HepG2 (cell line): ENCODE data around the gene PAM16. TPM values are rescaled to one million over a fixed set of nuclear protein-coding genes. Genes with fewer than 3 reads are reported as not detected.

Experiments
- ATAC-seq: fragments of 200-7000 bp; cut with Tn5 transposase; 3 replicates; pipeline ENCODE4 v1.9.1; 2020; ENCODE audit warnings: mild to moderate bottlenecking, moderate library complexity
- BruUV-seq: library from RNA; stranded (reverse); fragments of 400-500 nt; replicated peaks from 2 replicates; lab custom pipeline; 2021; lab: Mats Ljungman, UMichigan
- CTCF ChIA-PET: fragments of 300-600 bp; formaldehyde crosslinking; extraction: SDS; loops from one replicate; lab custom pipeline; 2021; ENCODE audit warnings: low total read pairs, inconsistent platforms, low intra/inter-chr PET ratio; lab: Yijun Ruan, JAX
- POLR2A ChIA-PET: fragments of 350-600 bp; sonication (Branson Sonifier 250); formaldehyde crosslinking; loops from one replicate; lab custom pipeline; 2020; ENCODE audit warnings: antibody characterized with exemption, inconsistent platforms; lab: Yijun Ruan, JAX
- DNase-seq: peaks from one replicate; pipeline ENCODE4 v3.0.0-alpha.2; 2015; ENCODE audit warnings: low spot score
- FAIRE-seq: peaks from 3 replicates; lab custom pipeline; 2011; peaks lifted over from hg19 to GRCh38; lab: Jason Lieb, UNC
- H2AFZ ChIP-seq: one replicate; pipeline ENCODE4 v1.6.1; 2011; ENCODE audit warnings: low read length, inconsistent platforms
- H3K27ac ChIP-seq: fragments of 300-600 bp; 3 replicates; pipeline ENCODE4 v1.8.0; 2011; ENCODE audit warnings: mixed run types, mild to moderate bottlenecking, mixed read lengths, low read length, inconsistent platforms; ENCODE audit not compliant: insufficient read depth; ENCODE audit errors: extremely low read length
- H3K27me3 ChIP-seq, 2 experiments: fragments of 200-600 bp in 1 of 2; 2 replicates in 1 of 2; 3 replicates in 1 of 2; pipeline versions ENCODE4 v1.6.0 to v1.8.0; 2011; ENCODE audit warnings: low read length in 2 of 2, mild to moderate bottlenecking in 2 of 2, moderate library complexity in 2 of 2, inconsistent platforms in 1 of 2; ENCODE audit not compliant: insufficient read depth in 2 of 2, control insufficient read depth in 1 of 2
- H3K36me3 ChIP-seq, 2 experiments: fragments of 200-600 bp in 1 of 2; replicated peaks in 1 of 2; 2 replicates in 1 of 2; 3 replicates in 1 of 2; pipeline versions ENCODE4 v1.5.1 to v1.8.0; 2011; ENCODE audit warnings: low read length in 2 of 2, inconsistent platforms in 1 of 2; ENCODE audit not compliant: insufficient read depth in 2 of 2, control insufficient read depth in 1 of 2
- H3K4me1 ChIP-seq: 2 replicates; pipeline ENCODE4 v1.5.1; 2012; ENCODE audit warnings: low read length, inconsistent platforms; ENCODE audit not compliant: insufficient read depth
- H3K4me2 ChIP-seq: 2 replicates; pipeline ENCODE4 v1.6.0; 2011; ENCODE audit warnings: low read depth, low read length, inconsistent platforms
- H3K4me3 ChIP-seq, 3 experiments: fragments of 200-600 bp in 1 of 3; sonication (generic), shearing (Covaris generic) in 1 of 3; replicated peaks in 1 of 3; 2 replicates each; pipeline ENCODE4 v1.5.1; 2011 to 2016; ENCODE audit warnings: low read length in 3 of 3, inconsistent platforms in 2 of 3, low read depth in 2 of 3, mild to moderate bottlenecking in 2 of 3, control low read depth in 1 of 3, mixed read lengths in 1 of 3; ENCODE audit not compliant: insufficient read depth in 1 of 3
- H3K79me2 ChIP-seq: one replicate; pipeline ENCODE4 v1.6.1; 2011; ENCODE audit warnings: low read length, inconsistent platforms; ENCODE audit not compliant: insufficient read depth
- H3K9ac ChIP-seq: 2 replicates; pipeline ENCODE4 v1.6.0; 2011; ENCODE audit warnings: mild to moderate bottlenecking, low read depth, low read length, inconsistent platforms; ENCODE audit not compliant: insufficient read depth
- H3K9me3 ChIP-seq: 2 replicates; pipeline ENCODE4 v1.5.1; 2012; ENCODE audit warnings: mild to moderate bottlenecking, low read length
- H4K20me1 ChIP-seq: 2 replicates; pipeline ENCODE4 v1.6.0; 2011; ENCODE audit warnings: inconsistent platforms, mild to moderate bottlenecking, low read length, moderate library complexity; ENCODE audit not compliant: insufficient read depth
- ARID5B ChIP-seq: IDR thresholded peaks from 2 replicates; pipeline ENCODE4 v1.4.0; 2020; ENCODE audit warnings: mild to moderate bottlenecking, missing genetic modification reagents
- FOXA1 ChIP-seq, 2 experiments: fragments of 450-650 bp in 1 of 2; sonication (generic) in 1 of 2; formaldehyde crosslinking in 1 of 2; IDR thresholded peaks; 2 replicates each; pipeline versions ENCODE4 v1.4.0 to v1.6.1; 2016 to 2020; ENCODE audit warnings: missing genetic modification reagents in 1 of 2
- ZNF180 ChIP-seq: sonication (generic); formaldehyde crosslinking; IDR thresholded peaks from 2 replicates; pipeline ENCODE4 v1.4.0; 2020; ENCODE audit warnings: low read depth, missing genetic modification reagents, borderline replicate concordance
- ZNF354B ChIP-seq: sonication (generic); formaldehyde crosslinking; IDR thresholded peaks from 2 replicates; pipeline ENCODE4 v1.8.0; 2022; ENCODE audit warnings: mild to moderate bottlenecking, missing genetic modification reagents
- WGBS: methylation state at CpG from one replicate; pipeline ENCODE4 v1.1.6; 2017; ENCODE audit warnings: low lambda C conversion rate; 5-methylcytosine and 5-hydroxymethylcytosine counted together
- in situ Hi-C: cut with HindIII; loops from 2 replicates; pipeline ENCODE4 v1.10.0; 2017; ENCODE audit warnings: low pct_unique_long_range_greater_than_20kb; ENCODE audit not compliant: extremely low pct_ligation_motif_present
- intact Hi-C: fragments of 100-400 bp; cut with micrococcal nuclease; formaldehyde crosslinking; loops from one replicate; pipeline ENCODE4 v1.10.0; 2022; ENCODE audit not compliant: unreplicated experiment
- polyA plus RNA-seq, 8 experiments: library from polyadenylated mRNA; depleted of rRNA in 3 of 8; stranded (reverse) in 7 of 8; unstranded in 1 of 8; fragments of >200 nt; fragmentation: Illumina TruSeq in 4 of 8; extraction: Trizol in 4 of 8; gene quantifications; 2 replicates each; pipeline versions ENCODE4 v1.2.1 to v1.2.3, GENCODE V29; 2011 to 2016; ENCODE audit warnings: low read depth in 4 of 8, missing spikeins in 1 of 8, mixed read lengths in 1 of 8; ENCODE audit not compliant: insufficient read depth in 1 of 8
- total RNA-seq, 5 experiments: library from RNA; depleted of rRNA; stranded (reverse); fragments of >200 nt; fragmentation: Illumina TruSeq; extraction: Trizol; gene quantifications; 2 replicates each; pipeline ENCODE4 v1.2.3, GENCODE V29; 2016; ENCODE audit warnings: low read depth in 1 of 5

PAM16 gene
- total and polyA plus RNA-seq, 2 of the 13 experiments (the other 11 are each of a cell fraction or from before 2014, with no cell fraction given), result 51.5 to 51.8 TPM

GRCh38 chr16:4339455-4339854 is 11.7 kb downstream of the PAM16 start:
- no TSS peak for BruUV-seq
- Histone ChIP-seq H3K9ac (no peak overlapping the region), H3K36me3 (peaks cover 6 to 32% of the 10 kb centered on the region in 2 experiments; a peak in 3 of 5 replicates), H3K4me3 (no peak overlapping the region), H3K27ac (no peak overlapping the region), H3K27me3 (no peaks in the 10 kb centered on the region), H3K79me2 (peaks cover 13% of the 10 kb centered on the region), H2AFZ (no peak overlapping the region), H3K4me1 (no peaks in the 10 kb centered on the region; the same call in 1 of the 2 replicates), H3K4me2 (no peak overlapping the region), H3K9me3 (no peaks in the 10 kb centered on the region)
- DNase-seq, result no peak
- 90% methylated on average over 8 of the region's 10 CpGs for WGBS
- POLR2A ChIA-PET, result interaction anchor here (0.5 to 1.9 kb wide), 4 partner anchors 10 to 335 kb away, joined by 3 to 5 read pairs (median 3); no protein-coding TSS in a partner anchor
- in situ Hi-C loops, result no loop called here
- CTCF ChIA-PET, result no interaction called here
- FAIRE-seq, result no peak
- TF ChIP-seq ZNF354B (CRISPR knock-in tag) (no peak), ARID5B (CRISPR knock-in tag) (no peak), ZNF180 (CRISPR knock-in tag) (no peak), FOXA1 (IDR thresholded peaks at IDR 0.05) (no peak), FOXA1 (CRISPR knock-in tag; IDR thresholded peaks at IDR 0.05) (no peak)
- TF ChIP-seq, all 625 proteins: peak for 0
- intact Hi-C loops, result no loop called here
- H4K20me1 ChIP-seq, result no peaks in the 10 kb centered on the region
- no peak for ATAC-seq
